ENCODE data around the gene VPS16.

The VPS16 gene

GRCh38 chr20:2838847-2839671 is 1.5 kb upstream of the VPS16 start:
- no peak overlapping the region for H3K27ac ChIP-seq (ENCODE audit: extremely low read depth, low read depth, low read length)
- H3K4me3 ChIP-seq (ENCODE audit: low read depth, low read length): no peak overlapping the region
- TF ChIP-seq ZNF664 (tag by site-specific recombination; IDR thresholded peaks at IDR 0.05) (no peak), ZNF16 (tag by site-specific recombination; IDR thresholded peaks at IDR 0.05; ENCODE audit: low read depth) (no peak), ZBTB11 (tag by site-specific recombination; conservative IDR thresholded peaks at IDR 0.05; ENCODE audit: low read depth) (no peak), ZNF391 (tag by site-specific recombination; IDR thresholded peaks at IDR 0.05; ENCODE audit: borderline replicate concordance, low read depth) (no peak), KLF1 (tag by site-specific recombination; IDR thresholded peaks at IDR 0.05) (no peak), ZNF302 (tag by site-specific recombination; IDR thresholded peaks at IDR 0.05; ENCODE audit: low read depth) (no peak), ZNF311 (tag by site-specific recombination; IDR thresholded peaks at IDR 0.05; ENCODE audit: borderline replicate concordance) (no peak), ZNF785 (tag by site-specific recombination; IDR thresholded peaks at IDR 0.05) (no peak), ZNF843 (tag by site-specific recombination; IDR thresholded peaks at IDR 0.05) (no peak), ZNF112 (tag by site-specific recombination; IDR thresholded peaks at IDR 0.05) (no peak), ZNF621 (tag by site-specific recombination; IDR thresholded peaks at IDR 0.05) (no peak), ZNF335 (tag by site-specific recombination; conservative IDR thresholded peaks at IDR 0.05) (no peak), ZBTB26 (tag by site-specific recombination; optimal IDR thresholded peaks at IDR 0.05) (no peak), ZNF169 (tag by site-specific recombination; IDR thresholded peaks at IDR 0.05) (no peak), ZNF791 (tag by site-specific recombination; IDR thresholded peaks at IDR 0.05) (no peak), ZNF701 (tag by site-specific recombination; IDR thresholded peaks at IDR 0.05) (no peak), ZNF488 (tag by site-specific recombination; IDR thresholded peaks at IDR 0.05) (no peak), ZNF549 (tag by site-specific recombination; IDR thresholded peaks at IDR 0.05) (no peak)
- ChIA-PET CTCF (interaction anchor here (1.0 to 1.5 kb wide), 3 partner anchors 12 to 86 kb away, joined by 4 to 9 read pairs (median 5); no protein-coding TSS in a partner anchor), POLR2A (interaction anchor here (0.8 to 1.4 kb wide), 2 partner anchors 24 to 31 kb away, joined by 3 to 4 read pairs; partner anchors contain the start of gene C20orf141)
- no peaks in the 10 kb centered on the region for H3K9me3 ChIP-seq (ENCODE audit: control insufficient read depth, insufficient read depth, low read depth, low read length)
- H3K4me1 ChIP-seq (ENCODE audit: control insufficient read depth, insufficient read depth, low read length): peaks cover 6% of the 10 kb centered on the region; the same call in 1 of the 2 replicates
- peaks cover 6 to 55% of the 10 kb centered on the region in 2 experiments; a peak in 2 of 3 replicates for H3K36me3 ChIP-seq (ENCODE audit: control insufficient read depth in 2 of 2, insufficient read depth in 1 of 2, low read length in 2 of 2)

DNA sequence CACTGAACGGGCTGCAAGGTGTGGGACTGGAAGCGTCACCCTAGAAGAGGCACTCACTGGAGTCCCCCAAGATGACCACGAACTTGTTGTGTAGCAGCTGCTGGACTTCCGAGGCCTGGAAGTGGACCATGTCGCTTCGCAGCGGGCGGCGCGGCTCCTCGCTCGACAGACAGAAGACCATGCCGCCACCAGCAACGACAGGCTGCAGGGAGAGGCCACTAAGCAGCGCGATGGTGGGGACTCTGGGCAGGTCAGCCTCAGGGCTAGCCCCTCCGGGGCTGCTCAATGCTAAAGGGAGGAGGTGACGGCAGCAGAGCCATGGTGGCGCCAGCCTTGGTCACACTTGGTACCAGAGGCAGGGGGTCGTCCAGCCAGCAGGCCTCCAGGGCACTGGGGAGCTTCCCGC is 810 bp upstream of the VPS16 start:
- no peaks in the 10 kb centered on the region for H3K9me3 ChIP-seq (ENCODE audit: control insufficient read depth, insufficient read depth, low read depth, low read length)
- ChIA-PET POLR2A (interaction anchor here (1.4 kb wide), 2 partner anchors 25 to 33 kb away, joined by 4 to 7 read pairs; partner anchors contain the start of genes C20orf141 and PTPRA), CTCF (interaction anchor here (0.6 to 1.5 kb wide), 3 partner anchors 12 to 349 kb away, joined by 3 to 9 read pairs (median 3); no protein-coding TSS in a partner anchor)
- H3K27ac ChIP-seq (ENCODE audit: extremely low read depth, low read depth, low read length): peak overlapping the region; percentile 92; the same call in 1 of the 2 replicates
- H3K4me1 ChIP-seq (ENCODE audit: control insufficient read depth, insufficient read depth, low read length): peaks cover 6% of the 10 kb centered on the region; the same call in 1 of the 2 replicates
- H3K36me3 ChIP-seq (ENCODE audit: control insufficient read depth in 2 of 2, insufficient read depth in 1 of 2, low read length in 2 of 2): peaks cover under 1 to 55% of the 10 kb centered on the region in 2 experiments; a peak in 2 of 3 replicates
- TF ChIP-seq ZNF560 (tag by site-specific recombination; IDR thresholded peaks at IDR 0.05; ENCODE audit: borderline replicate concordance): no peak
- no peak for TF ChIP-seq REST (tag by site-specific recombination; IDR thresholded peaks at IDR 0.05)
- TF ChIP-seq ZBTB44 (tag by site-specific recombination; IDR thresholded peaks at IDR 0.05): no peak
- H3K4me3 ChIP-seq (ENCODE audit: low read depth, low read length): no peak overlapping the region; the same call in 1 of the 2 replicates
